ENCODE results near the gene THSD4. TPM values are rescaled to one million over a fixed set of nuclear protein-coding genes. Genes with fewer than 3 reads are reported as not detected.

THSD4 gene
- total RNA-seq, 1 experiment from 2014 or later: 0.29 TPM

GRCh38 chr15:71250936-71251583 lies 135.8 kb downstream of the THSD4 start:
- Mint-ChIP-seq H3K36me3 (ENCODE audit: insufficient read depth, unreplicated experiment) (peaks cover 7% of the 10 kb centered on the region), H3K4me3 (ENCODE audit: unreplicated experiment) (no peak overlapping the region), H3K9me3 (ENCODE audit: unreplicated experiment) (no peaks in the 10 kb centered on the region), H3K4me1 (ENCODE audit: low read depth, unreplicated experiment) (peaks cover 27% of the 10 kb centered on the region), H3K27me3 (ENCODE audit: insufficient read depth, unreplicated experiment) (no peaks in the 10 kb centered on the region), H3K27ac (ENCODE audit: unreplicated experiment) (peak overlapping the region; percentile 47)
- BruUV-seq (replicated peaks): no TSS peak
- Histone ChIP-seq H3K4me3 (ENCODE audit: low read depth, low read length) (no peak overlapping the region), H3K27me3 (replicated peaks; ENCODE audit: control insufficient read depth, insufficient read depth, low read length) (no peaks in the 10 kb centered on the region), H3K9me3 (no peaks in the 10 kb centered on the region), H3K36me3 (ENCODE audit: control insufficient read depth, insufficient read depth, low read length) (no peaks in the 10 kb centered on the region), H3K4me1 (peaks cover 40% of the 10 kb centered on the region)
- ChIA-PET POLR2A (no interaction called here), CTCF (interaction anchor here (1.1 kb wide), 1 partner anchor 11 kb away, joined by 3 read pairs; no protein-coding TSS in a partner anchor)
- intact Hi-C loops (cut with micrococcal nuclease; ENCODE audit: unreplicated experiment): no loop called here
- TF ChIP-seq CTCF (IDR thresholded peaks at IDR 0.05; ENCODE audit: insufficient read depth in 1 of 2, low read depth in 1 of 2, low read length in 1 of 2, severe bottlenecking in 1 of 2, unreplicated experiment in 1 of 2): no peak
- DNase-seq: no peak

- no peak for TF ChIP-seq CTCF (IDR thresholded peaks at IDR 0.05; ENCODE audit: insufficient read depth in 1 of 2, low read depth in 1 of 2, low read length in 1 of 2, severe bottlenecking in 1 of 2, unreplicated experiment in 1 of 2)
- peaks cover 7% of the 10 kb centered on the region for H3K36me3 Mint-ChIP-seq (ENCODE audit: insufficient read depth, unreplicated experiment)
- no peaks in the 10 kb centered on the region for H3K9me3 ChIP-seq
- H3K27ac Mint-ChIP-seq (ENCODE audit: unreplicated experiment): peak overlapping the region; percentile 47
- no peaks in the 10 kb centered on the region for H3K27me3 Mint-ChIP-seq (ENCODE audit: insufficient read depth, unreplicated experiment)
- ChIA-PET POLR2A (no interaction called here), CTCF (interaction anchor here (1.1 kb wide), 1 partner anchor 12 kb away, joined by 3 read pairs; no protein-coding TSS in a partner anchor)
- no peak for DNase-seq
- no peaks in the 10 kb centered on the region for H3K9me3 Mint-ChIP-seq (ENCODE audit: unreplicated experiment)
- H3K27me3 ChIP-seq (replicated peaks; ENCODE audit: control insufficient read depth, insufficient read depth, low read length): no peaks in the 10 kb centered on the region
- intact Hi-C loops (cut with micrococcal nuclease; ENCODE audit: unreplicated experiment): no loop called here
- peaks cover 40% of the 10 kb centered on the region for H3K4me1 ChIP-seq
- H3K4me3 Mint-ChIP-seq (ENCODE audit: unreplicated experiment): peak overlapping the region; percentile 17
- peaks cover 27% of the 10 kb centered on the region for H3K4me1 Mint-ChIP-seq (ENCODE audit: low read depth, unreplicated experiment)
- no peak overlapping the region for H3K4me3 ChIP-seq (ENCODE audit: low read depth, low read length)
- no TSS peak for BruUV-seq (replicated peaks)
- H3K36me3 ChIP-seq (ENCODE audit: control insufficient read depth, insufficient read depth, low read length): no peaks in the 10 kb centered on the region
These were observed 136.3 kb downstream of the THSD4 start for GRCh38 chr15:71251584-71252043.

- H3K27ac Mint-ChIP-seq (ENCODE audit: unreplicated experiment): peak overlapping the region; percentile 47
- Histone ChIP-seq H3K27me3 (replicated peaks; ENCODE audit: control insufficient read depth, insufficient read depth, low read length) (no peaks in the 10 kb centered on the region), H3K4me1 (peaks cover 40% of the 10 kb centered on the region), H3K36me3 (ENCODE audit: control insufficient read depth, insufficient read depth, low read length) (no peaks in the 10 kb centered on the region), H3K9me3 (no peaks in the 10 kb centered on the region), H3K4me3 (ENCODE audit: low read depth, low read length) (no peak overlapping the region)
- peak; percentile 87 to 93 for DNase-seq
- ChIA-PET POLR2A (no interaction called here), CTCF (no interaction called here)
- intact Hi-C loops (cut with micrococcal nuclease; ENCODE audit: unreplicated experiment): no loop called here
- peaks cover 27% of the 10 kb centered on the region for H3K4me1 Mint-ChIP-seq (ENCODE audit: low read depth, unreplicated experiment)
- TF ChIP-seq CTCF (IDR thresholded peaks at IDR 0.05; ENCODE audit: insufficient read depth in 1 of 2, low read depth in 1 of 2, low read length in 1 of 2, severe bottlenecking in 1 of 2, unreplicated experiment in 1 of 2): no peak
- H3K9me3 Mint-ChIP-seq (ENCODE audit: unreplicated experiment): no peaks in the 10 kb centered on the region
- peaks cover 7% of the 10 kb centered on the region for H3K36me3 Mint-ChIP-seq (ENCODE audit: insufficient read depth, unreplicated experiment)
- no TSS peak for BruUV-seq (replicated peaks)
- no peaks in the 10 kb centered on the region for H3K27me3 Mint-ChIP-seq (ENCODE audit: insufficient read depth, unreplicated experiment)
- H3K4me3 Mint-ChIP-seq (ENCODE audit: unreplicated experiment): peak overlapping the region; percentile 17
These were observed 136.9 kb downstream of the THSD4 start for GRCh38 chr15:71252044-71252739.
